Fibroblast of pulmonary artery (primary cell): ENCODE results near the gene TBX6.
"Not testable (repeated sequence)": the region's sequence is repeated elsewhere in the genome, so short reads cannot be mapped to it uniquely, and the experiment has no call there.

ENCODE experiments used
- DNase-seq: peaks from one replicate; pipeline ENCODE4 v3.0.0-alpha.2; 2010; ENCODE audit warnings: low read depth
- H3K4me3 ChIP-seq: replicated peaks from 2 replicates; pipeline ENCODE4 v1.5.1; 2011; ENCODE audit warnings: low read depth, mild to moderate bottlenecking, control low read depth, low read length, moderate library complexity
- TF ChIP-seq, protein P1 (sequence below): IDR thresholded peaks from 2 replicates; pipeline ENCODE4 v1.5.1; 2011; ENCODE audit warnings: mild to moderate bottlenecking, control low read depth, low read length, inconsistent platforms; ENCODE audit errors: missing control alignments

TBX6 gene

DNA sequence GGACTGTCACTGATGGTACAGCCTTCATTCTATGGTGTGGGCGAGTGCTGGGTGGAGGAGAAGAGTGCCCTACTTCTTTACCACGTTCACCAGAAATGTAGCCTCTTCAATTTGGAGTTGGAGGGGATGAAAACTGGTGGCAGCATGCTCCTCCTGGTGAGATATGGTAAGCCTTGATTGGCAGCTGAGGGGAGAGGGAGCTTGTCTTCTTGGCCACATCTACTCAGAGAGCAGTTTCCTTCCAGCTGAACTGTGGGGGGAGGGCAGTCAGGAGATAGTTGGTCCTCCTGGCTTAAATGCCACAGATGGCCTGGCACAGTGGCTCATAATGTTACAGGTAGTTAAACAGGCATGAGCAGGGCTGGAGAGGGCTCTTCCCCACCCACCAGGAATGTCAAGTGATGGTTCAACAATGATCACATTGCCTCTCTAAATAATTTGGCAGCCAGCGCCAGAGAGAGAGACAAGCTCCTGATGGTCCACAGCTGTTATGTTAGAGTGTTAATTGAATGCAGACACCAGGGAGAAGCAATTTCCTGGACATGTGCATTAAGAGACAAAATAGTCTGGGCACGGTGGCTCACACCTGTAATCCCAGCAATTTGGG is 40.2 kb upstream of the TBX6 start:
- TF ChIP-seq, protein P1, sequence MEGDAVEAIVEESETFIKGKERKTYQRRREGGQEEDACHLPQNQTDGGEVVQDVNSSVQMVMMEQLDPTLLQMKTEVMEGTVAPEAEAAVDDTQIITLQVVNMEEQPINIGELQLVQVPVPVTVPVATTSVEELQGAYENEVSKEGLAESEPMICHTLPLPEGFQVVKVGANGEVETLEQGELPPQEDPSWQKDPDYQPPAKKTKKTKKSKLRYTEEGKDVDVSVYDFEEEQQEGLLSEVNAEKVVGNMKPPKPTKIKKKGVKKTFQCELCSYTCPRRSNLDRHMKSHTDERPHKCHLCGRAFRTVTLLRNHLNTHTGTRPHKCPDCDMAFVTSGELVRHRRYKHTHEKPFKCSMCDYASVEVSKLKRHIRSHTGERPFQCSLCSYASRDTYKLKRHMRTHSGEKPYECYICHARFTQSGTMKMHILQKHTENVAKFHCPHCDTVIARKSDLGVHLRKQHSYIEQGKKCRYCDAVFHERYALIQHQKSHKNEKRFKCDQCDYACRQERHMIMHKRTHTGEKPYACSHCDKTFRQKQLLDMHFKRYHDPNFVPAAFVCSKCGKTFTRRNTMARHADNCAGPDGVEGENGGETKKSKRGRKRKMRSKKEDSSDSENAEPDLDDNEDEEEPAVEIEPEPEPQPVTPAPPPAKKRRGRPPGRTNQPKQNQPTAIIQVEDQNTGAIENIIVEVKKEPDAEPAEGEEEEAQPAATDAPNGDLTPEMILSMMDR, result no peak
- no peak for DNase-seq
- no peak overlapping the region for H3K4me3 ChIP-seq

DNA sequence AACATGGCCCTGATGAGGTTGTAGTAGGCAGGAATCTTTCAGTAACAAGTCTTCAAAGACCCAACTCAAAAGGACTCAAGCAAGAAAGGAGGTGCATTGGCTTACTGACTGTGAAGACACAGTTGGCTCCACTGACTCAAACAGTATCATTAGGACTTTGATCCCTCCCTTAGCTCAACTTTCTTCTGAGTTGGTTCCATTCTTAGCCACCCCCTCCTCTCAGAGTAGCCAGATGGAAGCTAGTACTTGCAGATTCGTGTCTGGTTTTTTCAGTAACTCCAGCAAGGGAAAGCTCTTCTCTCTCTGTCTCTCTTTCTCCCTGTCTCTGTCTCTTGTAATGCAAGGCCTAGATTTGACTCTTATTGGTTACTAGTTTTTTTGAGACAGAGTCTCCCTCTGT is 36.3 kb upstream of the TBX6 start:
- H3K4me3 ChIP-seq, result no peak overlapping the region
- DNase-seq, result no peak
- TF ChIP-seq, protein P1, result no peak

DNA sequence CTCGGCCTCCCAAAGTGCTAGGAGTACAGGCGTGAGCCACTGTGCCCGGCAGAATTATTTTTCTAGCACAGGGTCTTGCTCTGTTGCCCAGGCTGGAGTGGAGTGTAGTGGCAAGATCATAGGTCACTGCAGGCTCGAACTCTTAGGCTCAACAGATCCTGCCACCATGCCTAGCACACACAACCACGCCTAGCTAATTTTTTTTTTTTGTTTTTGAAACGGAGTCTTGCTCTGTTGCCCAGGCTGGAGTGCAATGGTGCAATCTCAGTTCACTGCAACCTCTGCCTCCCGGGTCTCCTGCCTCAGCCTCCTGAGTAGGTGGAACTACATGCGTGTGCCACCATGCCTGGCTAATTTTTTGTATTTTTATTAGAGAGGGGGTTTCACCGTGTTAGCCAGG is 34.0 kb upstream of the TBX6 start:
- not testable (repeated sequence) for DNase-seq, H3K4me3 ChIP-seq

DNA sequence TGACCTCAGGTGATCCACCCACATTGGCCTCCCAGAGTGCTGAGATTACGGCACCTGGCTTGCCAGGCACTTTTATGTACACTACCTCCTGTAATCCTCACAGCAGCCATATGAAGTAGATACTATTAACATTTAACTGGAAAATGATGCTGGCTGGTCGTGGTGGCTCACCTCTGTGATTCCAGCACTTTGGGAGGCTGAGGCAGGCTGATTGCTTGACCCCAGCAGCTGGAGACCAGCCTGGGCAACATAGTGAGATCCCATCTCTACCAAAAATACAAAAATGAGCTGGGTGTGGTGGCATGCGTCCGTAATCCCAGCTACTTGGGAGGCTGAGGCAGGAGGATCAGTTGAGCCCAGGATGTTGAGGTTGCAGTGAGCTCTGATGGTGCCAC is 33.3 kb upstream of the TBX6 start:
- TF ChIP-seq, protein P1, result no peak
- H3K4me3 ChIP-seq, result no peak overlapping the region
- DNase-seq, result no peak

DNA sequence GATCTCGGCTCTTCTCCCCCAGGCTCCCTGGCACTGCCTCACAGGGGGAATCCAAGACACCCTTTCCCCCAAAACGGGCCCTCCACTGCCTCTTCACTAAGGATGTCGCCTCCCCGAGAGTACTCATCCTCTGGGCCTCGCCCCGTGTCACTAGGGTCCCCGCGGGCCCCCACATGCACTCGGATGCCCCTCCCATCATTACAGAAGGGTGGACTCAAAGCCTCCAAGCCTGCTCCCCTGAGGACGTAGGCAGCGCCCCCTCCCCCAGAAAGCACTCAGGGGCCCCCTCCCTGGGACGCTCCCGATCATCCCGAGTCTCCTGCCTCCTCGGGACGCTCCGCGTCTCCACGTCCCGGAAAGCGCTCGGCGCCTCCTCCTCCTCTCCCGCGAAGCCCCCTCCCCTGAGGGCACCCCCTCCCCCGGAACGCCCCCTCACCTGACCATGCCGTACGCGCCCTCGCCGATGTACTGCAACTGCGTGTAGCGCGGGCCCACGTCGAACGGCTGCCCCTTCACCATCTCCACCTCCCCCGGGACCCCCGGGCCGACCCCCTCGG is 31.0 kb upstream of the TBX6 start:
- TF ChIP-seq, protein P1, result no peak
- no peak for DNase-seq
- H3K4me3 ChIP-seq, result peak overlapping the region; percentile 85

DNA sequence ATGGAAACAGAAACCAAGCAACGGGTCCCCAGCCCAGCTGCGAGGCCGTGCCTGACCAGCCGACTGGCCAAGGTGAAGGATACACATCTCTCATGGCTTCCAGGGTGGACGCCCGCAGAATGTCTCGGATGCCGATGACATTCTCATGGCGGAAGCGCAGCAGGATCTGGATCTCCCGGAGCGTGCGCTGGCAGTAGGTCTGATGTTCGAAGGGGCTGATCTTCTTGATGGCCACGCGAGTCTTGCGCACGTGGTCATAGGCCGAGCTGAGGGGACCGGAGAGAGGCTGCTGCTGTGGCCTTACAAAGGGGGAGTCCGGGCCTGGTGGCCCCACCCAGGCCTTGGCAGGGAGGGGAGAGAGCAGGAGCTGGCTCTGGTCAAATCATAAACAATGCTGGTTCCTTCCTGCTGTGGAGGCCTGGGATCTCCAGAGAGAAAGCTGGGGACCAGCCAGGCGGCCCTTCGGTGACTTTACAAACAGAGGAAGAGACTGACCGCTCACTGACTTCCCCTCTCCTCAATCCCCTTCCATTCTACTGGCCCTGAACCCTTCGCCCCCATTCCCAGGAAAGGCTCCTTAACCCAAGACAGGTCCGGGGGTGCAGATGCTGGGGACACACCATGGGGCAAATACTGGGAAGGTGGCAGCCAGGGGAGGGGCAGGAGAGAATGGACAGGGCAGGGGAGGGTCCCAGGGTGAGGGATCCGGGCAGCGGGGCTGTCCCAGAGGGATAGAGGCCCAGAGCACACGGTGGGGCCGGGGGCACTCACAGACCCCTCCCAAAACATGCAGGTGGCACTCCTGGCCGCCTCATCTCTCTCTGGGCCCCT is 30.2 kb upstream of the TBX6 start:
- TF ChIP-seq, protein P1, result no peak
- peak; percentile 21 for DNase-seq
- peak overlapping the region; percentile 85 for H3K4me3 ChIP-seq

DNA sequence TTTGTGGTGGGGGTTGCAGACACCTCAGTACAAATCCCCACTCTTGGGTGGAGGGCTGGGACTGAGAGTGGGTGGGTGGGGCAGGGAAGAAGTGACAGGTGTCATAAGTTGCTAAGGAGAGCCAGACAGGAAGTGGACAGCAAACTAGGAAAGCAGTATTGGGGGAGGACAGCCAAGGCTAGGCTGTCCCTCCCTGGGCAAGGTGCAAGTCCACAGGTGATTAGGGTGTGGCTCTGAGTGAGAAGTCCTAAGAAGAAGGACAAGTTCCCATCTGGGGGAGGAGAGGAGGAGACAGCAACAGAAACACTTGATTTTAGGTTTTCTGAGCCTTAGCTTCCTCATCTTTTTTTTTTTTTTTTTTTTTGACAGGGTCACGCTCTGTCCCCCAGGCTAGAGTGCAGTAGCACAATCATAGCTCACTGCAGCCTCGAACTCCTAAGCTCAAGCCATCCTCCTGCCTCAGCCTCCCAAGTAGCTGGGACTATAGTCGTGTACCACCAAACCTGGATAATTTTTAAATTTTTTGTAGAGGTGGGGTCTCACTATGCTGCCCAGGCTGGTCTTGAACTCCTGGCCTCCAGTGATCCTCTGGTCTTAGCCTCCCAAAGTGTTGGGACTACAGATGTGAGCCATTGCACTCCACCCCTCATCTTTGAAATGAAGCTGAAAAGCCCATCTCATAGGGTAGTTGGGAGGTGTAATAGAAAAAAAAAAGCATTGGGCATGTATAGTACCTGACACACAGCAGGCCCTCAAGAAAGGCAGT is 28.8 kb upstream of the TBX6 start:
- no peak overlapping the region for H3K4me3 ChIP-seq
- no peak for DNase-seq

More for the DNA sequence above, 28.8 kb upstream of the TBX6 start:
- TF ChIP-seq, protein P1, result no peak
